CD4-positive, alpha-beta T cell treated with Interleukin-4 for 4 hours (primary cell): ENCODE results near the gene ZER1.

Experiments
- DNase-seq: peaks from one replicate; pipeline ENCODE4 v3.0.0-alpha.2; 2020

ZER1 gene

DNA sequence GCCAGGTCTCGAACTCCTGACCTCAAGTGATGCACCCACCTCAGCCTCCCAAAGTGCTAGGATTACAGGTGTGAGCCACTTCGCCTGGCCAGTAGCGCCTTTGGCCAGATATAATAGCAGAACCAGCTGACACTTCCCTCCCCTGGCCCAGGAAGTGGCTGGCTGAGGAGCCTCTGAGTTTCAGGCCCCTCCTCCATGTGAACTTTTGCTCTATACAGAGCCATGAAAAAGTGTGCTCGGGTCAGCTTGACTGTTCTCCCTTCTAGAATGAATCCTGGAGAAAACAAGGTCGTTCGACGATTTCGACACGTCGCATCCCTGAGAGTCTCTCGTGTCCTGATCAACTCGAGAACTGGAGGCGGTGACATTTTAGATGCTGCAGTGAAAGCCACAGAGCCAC lies 39.2 kb downstream of the ZER1 start:
- DNase-seq, result no peak

DNA sequence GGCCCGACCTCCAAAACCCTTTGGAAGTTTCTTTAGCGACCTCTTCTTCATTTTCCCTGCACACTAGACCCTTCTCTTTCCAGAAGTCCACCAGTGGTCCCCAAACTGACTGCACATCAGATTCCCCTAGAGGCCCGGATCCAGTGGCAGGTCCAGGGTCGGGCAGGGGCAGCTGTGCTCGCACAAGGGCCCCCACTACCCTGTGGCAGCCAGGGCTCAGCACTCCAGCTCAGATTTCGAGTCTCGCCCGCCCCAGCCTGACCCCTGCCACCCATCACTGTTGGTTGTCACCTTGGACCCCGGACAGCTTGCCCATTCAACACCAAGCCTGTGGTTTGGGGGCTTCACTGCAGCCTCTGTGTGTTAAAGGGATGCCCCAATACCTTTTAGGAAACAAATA lies 40.0 kb downstream of the ZER1 start:
- no peak for DNase-seq

DNA sequence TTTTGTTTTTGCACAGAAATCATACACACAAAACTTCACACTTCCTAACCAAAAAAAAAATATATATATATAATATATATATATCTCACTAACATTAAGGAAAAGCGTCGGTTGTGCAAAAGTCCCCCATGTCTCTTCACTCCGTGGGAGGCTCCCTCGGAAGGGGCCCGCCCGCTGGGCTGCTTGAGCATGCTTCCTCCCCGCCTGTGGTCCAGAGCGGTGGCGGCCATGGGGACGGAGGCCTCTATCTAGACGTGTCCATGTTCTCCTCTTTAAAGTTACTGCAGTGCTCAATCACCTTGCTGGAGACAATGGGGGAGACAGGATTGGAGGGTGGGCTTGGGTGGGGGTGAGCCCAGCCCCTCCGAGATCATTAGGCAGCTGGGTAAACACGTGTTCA lies 40.6 kb downstream of the ZER1 start:
- DNase-seq, result no peak

DNA sequence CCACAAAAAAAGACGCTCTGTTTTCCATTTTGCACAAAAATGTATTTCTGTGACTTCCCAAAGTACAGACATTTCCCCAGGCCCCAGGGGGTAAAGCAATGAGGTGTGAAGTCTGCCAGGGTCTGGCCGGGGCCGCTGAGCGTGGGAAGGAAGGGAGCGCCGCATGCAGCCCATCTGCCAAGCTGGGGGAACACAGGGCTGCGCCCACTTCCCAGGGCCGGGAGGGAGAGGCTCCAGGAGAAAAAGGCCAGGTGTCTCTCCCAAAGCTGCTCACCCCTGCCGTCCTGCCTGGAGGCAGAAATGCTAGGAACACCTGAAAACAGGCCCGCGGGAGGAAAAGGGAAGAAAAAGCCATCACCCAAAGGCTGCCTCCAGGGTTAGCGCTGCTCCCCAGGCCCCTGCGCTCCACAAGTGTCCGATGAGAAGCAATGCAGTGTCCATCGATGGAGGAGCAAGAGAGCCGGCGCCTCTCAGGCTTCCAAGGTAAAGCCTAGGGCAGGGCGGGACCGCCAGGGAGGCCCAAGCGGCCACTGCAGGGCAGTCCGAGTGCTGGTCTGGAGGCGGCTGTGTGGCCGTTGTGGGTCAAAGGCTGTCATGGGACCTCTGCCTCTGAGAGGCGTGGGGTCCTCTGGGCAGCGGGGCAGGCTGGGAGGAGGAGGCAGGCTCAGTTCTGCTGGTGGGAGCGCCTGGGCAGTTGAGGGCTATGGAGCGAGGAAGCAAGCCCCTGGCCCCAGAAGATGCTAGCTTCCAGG lies 41.8 kb downstream of the ZER1 start:
- no peak for DNase-seq

DNA sequence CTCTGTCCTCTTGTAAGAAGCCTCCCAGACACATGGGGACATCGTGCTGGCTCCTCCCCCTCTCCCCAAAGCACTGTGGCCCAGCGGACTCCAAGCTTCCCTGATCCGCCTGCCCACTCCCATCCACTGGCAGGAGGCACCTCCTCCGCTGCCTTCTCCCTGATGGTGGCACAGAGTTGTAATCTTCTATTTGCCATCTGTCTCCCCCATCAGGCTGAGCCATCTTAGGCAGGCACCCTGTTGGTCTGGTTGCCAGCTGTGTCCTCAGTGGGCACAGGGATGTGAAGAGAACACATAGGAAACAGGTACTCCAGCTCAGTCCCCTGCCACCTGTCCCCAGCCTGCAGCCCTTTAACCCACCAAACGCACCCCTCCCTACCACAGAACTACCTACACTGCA lies 42.4 kb downstream of the ZER1 start:
- DNase-seq, result no peak

DNA sequence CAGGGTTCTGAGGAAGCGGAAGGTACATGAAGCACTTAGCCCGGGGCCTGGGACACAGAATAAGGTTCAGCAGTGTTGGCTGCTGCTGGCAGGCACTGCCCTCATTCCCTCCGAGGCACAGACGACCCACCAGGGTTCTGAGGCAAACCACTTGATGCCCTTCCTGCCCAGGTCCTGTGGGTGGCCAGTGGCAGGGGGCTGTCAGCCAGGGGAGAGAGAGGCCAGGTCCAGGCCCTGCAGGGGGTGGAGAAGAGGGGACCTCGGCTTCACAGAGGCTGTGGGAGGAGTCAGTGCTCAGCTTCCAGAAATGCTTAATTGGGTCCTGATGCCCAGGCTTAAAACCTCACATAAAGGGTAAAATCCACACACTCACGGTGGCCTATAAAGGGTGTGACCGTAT lies 43.4 kb downstream of the ZER1 start:
- no peak for DNase-seq

DNA sequence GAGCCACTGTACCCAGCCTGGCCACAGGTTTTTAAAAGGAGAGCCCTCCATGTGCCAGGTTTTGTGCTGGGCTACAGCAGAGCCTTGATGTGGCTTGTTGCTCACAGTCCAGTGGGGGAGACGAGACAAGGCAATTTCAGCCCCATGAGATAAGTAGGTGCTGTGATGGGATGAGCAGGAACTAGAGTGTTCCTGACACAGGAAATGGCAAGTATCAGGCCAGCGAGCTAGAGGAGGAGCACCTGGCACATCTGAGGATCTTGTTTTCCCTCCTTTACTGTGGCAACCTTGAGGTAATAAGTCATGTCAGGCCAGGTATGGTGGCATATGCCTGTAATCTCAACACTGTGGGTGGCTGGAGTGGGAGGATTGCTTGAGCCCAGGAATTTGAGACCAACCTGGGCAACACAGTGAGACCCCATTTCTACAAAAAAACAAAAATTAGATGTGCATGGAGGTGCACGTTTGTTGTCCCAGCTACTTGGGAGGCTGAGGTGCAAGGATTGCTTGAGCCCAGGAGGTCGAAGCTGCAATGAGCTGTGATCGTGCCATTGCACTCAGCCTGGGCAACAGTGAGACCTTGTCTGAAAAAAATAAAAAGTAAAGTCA lies 44.0 kb downstream of the ZER1 start:
- DNase-seq, result no peak

DNA sequence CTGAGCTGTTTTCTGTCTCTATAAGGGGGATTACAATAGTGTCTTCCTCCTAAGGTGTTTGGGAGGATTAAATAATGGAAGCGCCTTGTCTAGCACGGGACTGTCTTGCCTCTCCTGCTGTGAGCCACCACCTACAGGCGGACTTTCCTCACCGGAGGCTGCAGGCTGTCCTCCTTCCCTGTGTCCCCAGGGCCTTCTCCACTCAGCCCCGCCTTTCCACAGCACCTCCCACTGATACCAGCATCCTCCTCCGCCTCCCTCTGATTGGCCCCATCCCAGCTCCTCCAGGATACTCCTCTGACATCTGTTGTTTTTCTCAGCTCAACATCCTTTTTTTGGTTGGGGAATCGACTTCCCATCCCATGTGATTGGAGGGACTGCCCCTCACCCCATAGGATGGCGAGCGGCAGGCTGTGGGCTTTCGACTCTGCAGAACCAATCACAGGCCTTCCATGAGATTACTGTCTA lies 46.9 kb downstream of the ZER1 start:
- peak; percentile 35 for DNase-seq

DNA sequence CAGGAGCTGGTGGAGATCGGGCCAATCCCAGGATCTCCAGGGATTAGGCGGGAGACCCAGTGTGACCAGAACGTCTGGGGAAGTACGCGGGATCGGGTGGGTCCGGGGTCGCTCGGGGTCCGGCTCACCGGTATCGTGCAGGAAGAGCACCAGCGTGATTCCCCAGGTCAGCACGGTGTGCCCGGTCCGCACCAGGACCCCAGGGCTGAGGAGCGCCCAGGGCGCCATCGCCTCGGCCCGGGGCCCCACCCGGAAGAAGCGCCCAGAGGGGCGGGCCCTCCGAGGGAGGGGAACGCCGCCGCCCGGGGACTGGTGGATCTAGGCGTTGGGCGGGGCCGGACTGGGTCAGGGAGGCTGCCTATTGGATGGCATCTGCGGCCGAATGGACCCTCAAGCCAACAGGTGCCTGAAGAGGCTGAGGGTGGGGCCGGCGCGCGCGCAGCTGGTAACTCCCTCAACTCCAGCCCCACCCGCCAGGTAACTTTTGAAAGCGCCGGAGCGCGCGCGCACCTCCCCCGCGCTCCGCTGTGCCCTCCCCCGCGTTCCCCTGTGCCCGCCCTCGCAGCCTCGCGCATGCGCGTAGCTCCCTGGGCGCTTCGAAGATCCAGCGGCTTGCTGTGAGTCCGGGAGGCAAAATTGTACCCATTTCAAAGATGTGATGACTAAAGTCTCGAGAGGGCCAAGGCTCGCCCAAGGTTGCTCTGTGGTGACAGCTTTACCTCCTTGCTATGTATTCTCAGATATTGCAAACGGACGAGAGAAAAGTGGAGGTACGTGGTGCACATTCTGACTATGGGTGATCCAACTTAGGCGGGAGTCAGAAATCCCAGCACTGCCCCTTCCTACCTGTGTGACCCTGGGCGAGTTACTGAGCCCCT lies 47.6 kb downstream of the ZER1 start, which contains the start of gene ZDHHC12:
Gene ZDHHC12, minus strand, starts transcription at position 262 of the 878 bp plus-strand sequence. Its CDS starts 34 bp downstream, at position 228.
- DNase-seq, result peak; percentile 99

DNA sequence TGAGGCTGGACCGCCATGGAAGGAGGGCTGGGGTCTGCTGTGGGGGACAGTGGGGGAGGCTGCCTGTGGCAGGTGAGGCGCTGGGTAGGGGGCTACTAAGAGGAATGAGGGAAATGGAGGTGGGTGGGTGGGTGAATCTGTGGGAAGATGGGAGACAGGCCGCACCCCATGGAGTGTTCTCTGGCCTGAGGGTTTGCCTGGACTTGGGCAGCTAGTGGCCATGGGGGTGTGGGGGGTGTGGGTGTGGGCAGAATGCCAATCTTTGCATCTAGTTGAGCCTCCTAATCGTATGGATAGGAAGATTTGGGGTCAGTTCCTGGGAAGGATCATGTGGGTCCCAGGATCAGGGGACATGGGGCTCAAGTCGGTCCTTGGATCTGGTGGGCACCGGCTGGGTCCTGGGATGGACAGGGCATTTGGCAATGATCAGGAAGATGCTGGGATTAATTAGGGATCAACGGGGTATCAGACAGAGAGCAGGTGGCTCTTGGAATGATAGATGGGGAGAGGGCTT lies 48.3 kb downstream of the ZER1 start:
- DNase-seq, result no peak

DNA sequence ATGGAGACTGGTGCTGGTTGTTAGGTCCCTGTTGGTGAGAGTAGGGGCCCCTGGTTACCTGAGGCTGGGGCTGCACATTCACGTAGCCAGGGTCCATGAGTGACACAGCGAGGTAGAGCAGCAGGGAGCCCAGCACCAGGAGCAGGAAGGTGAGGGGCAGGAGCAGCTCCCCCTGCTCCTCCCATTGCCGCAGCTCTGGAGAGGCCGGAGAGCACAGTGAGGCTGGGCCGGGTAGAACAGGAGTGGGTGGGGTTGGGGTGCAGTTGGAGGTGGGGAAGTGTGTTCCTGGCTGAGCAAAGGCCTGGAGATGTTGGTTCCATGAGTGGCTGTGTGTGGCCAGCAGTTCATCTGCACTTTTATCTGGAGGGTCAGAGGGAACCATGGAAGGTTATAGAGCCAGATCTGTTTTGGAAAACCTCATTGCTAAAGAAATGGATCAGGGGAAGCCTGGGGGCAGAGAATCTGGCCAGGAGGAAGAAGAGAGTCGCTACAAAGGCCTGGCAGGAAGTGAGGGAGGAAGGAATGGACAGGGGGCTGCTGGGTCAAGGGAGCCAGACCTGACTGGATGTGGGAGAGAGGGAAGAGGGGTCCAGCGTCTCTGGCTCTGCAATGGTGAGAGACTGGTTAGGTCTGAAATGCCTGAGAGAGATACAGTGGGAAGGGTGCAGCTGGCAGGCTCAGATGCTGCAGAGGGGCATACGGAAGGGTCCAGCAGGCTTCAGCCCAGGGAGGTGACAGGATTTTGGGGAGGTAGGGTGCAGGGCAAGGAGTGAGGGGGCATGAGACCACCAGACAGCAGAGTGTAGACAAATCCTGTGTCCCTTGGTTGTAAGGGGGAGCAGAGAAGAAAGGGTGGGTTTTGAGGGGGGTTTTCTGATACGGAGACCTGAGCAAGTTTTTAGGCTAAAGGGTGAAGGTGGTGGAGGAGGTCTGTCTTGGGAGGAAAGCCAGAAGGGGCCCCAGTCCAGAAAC lies 49.1 kb downstream of the ZER1 start:
- no peak for DNase-seq

DNA sequence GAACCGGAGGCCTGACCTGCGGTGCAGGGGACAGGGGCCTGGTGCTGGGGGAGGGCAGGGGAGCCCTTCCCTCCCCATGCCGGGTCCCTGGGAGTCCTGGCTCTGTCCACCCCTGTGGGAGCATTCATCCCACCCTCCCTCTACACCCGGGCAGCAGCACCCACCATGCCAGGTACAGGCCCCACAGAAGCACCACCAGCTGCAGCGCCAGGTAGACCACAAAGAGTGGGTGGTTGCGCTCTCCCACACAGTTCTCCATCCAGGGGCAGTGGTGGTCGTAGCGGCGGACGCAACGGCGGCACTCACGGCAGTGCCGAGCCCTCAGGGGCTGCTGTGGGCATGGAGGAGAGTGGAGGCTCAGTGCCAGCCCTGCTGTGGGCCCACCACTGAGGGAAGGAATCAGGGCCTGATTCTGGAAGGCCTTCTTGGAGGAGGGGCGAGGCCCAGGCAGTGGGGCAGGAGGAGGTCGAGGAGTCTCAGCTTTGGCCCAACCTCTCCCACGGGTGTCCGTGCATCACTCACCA lies 50.2 kb downstream of the ZER1 start:
- no peak for DNase-seq

DNA sequence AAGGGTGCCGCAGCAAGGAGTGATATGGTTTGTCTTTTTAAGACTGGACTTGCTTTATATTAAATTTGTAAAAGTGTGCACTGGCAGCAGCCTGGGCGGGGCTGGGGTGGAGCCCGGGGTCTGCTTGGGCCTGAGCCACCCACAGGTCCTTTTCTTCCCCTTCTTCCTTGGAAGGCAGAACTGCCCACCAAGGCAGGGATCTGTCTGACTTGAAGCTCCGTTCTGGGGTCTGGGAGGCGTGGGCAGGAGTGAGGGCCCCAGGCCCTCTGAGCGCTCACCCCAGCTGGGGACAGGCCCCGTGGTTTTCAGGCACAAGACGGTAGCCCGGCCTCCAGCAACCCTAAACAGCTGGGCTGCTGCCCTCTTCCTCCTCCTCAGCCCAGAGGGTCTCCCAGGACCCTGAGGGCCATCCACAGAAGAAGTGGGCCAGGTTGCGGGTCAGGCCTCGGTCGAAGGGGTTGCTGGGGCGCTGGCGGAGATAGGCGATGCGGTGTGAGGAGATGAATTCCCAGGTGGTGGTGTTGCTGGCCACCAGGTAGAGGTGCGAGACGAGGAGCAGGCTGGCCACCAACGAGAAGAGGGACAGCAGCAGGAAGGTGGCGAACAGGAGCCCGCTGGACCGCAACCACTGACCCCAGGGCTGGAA lies 50.8 kb downstream of the ZER1 start:
- no peak for DNase-seq

DNA sequence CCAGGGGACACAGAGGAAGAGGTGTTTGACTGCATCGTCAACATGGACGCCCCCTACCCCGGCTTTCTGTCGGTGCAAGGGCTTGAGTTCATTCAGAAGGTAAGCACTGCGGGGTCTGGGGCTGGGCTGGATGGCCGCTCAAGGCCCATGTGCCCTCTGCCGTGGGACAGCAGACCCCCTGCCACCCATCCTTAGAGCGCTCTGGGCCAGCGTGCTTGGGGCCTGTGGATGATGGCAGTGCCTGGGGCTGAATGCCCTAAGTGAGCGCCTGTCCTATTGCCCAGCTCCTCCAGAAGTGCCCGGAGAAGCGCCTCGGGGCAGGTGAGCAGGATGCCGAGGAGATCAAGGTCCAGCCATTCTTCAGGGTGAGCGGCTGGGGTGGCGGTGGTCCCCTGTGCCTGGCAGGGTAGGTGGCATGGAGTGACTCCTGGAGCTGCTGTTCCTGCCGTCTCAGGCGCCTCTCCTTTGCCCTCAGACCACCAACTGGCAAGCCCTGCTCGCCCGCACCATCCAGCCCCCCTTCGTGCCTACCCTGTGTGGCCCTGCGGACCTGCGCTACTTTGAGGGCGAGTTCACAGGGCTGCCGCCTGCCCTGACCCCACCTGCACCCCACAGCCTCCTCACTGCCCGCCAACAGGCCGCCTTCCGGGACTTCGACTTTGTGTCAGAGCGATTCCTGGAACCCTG lies 51.7 kb downstream of the ZER1 start:
- no peak for DNase-seq

DNA sequence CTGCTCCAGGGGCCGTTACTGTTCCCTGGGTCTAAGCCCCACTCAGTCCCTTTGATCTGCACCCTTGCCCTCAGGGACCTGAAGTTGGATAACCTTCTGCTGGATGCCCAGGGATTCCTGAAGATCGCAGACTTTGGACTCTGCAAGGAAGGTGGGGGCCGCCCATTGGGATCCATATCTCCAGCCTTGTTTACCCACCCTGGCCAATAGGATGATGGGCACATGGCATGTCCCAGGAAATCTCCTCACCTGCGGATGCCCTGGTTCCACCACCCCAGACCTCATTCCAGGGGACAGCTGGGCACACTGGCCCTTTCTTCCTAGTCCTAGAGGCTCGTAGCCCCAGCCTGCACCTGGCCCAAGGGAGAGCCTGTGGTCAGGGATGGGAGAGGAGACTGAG lies 53.3 kb downstream of the ZER1 start:
- no peak for DNase-seq

DNA sequence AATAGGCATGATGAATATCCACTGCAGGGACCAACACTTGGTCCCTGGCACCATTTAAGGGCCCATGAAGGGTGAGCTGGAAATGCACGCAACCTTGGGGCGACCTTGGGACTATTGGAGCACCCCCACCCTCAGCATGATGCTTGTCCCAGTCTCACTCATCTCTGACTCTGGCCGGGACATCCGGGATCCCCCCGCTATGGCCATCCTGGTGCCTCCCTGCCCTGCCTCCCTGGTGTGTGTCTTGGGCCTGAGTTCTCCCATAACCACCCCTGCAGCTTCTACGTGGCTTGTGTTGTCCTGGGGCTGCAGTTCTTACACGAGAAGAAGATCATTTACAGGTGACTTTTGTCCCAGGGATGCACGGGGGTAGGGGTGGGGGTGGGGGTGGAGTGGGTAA lies 53.7 kb downstream of the ZER1 start:
- DNase-seq, result no peak

DNA sequence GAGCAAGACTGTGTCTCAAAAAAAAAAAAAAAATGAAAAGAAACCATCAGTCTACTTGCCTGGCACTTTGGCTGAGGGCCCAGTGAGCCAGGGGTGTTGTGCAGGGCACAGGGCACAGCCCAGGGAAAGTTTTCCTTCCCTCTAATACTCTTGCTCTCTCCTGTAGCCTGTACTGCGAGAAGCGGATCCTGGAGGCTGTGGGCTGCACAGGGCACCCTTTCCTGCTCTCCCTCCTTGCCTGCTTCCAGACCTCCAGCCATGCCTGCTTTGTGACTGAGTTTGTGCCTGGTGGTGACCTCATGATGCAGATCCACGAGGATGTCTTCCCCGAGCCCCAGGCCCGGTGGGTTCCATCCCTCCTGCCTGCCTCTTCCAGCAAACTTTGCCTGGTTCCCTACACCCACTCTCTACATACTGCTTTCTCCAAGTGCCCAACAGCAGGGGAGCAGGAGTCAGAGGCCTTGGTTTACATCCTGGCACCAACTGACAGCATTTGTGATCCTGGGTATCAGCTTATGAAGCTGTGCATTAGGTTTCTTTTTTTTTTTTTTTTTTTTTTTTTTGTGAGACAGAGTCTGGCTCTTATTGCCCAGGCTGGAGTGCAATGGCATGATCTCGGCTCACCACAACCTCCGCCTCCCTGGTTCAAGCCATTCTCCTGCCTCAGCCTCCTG lies 55.0 kb downstream of the ZER1 start:
- no peak for DNase-seq

DNA sequence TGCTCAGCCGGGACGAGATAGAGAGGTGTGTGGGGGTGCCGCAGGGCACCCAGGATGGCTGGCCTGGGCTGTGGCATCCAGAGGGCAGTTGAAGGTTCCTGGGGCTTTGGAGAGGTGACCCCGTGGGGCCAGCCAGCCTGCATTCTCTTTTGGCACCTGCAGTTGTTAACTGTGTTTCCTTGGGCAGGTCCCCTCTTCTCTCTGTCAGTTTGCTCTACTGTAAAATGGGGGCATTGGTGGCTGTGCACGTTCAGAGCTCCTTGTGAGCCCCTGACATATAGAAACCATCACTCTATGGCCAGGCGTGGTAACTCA lies 56.3 kb downstream of the ZER1 start:
- no peak for DNase-seq

DNA sequence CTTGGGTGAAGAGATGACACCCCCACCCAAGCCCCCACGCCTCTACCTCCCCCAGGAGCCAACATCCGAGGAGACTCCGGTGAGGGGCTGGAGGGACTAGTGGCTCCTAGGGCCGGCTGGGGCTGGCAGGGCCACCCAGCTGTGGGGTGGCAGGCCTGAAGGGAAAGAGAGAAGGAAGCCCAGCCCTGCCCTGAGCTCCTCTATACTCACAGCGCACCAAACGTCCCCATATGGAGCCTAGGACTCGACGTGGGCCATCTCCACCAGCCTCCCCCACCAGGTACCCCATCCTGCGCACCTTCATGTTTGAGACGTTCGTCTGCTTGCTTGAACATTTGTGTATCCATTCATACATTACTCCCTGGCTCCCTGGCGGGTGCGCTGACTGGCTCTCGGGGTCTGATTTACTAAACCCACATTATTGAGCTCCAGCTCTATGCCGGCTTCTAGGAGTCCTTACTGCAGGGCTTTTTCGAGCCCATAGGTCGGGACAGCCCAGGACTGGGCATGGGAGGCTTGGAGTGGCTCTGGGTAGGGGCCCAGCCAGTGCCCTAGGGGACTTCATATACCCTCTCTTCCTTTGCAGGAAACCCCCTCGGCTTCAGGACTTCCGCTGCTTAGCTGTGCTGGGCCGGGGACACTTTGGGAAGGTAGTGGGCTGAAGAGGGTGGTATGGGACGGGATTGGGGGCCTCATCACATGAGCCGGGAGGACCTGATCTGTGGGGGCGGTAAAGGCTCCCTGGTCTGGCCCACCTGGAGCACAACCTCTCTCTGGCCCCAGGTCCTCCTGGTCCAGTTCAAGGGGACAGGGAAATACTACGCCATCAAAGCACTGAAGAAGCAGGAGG lies 56.9 kb downstream of the ZER1 start:
- DNase-seq, result no peak
